ENCODE data around the gene ZNF511.

ZNF511 gene

DNA sequence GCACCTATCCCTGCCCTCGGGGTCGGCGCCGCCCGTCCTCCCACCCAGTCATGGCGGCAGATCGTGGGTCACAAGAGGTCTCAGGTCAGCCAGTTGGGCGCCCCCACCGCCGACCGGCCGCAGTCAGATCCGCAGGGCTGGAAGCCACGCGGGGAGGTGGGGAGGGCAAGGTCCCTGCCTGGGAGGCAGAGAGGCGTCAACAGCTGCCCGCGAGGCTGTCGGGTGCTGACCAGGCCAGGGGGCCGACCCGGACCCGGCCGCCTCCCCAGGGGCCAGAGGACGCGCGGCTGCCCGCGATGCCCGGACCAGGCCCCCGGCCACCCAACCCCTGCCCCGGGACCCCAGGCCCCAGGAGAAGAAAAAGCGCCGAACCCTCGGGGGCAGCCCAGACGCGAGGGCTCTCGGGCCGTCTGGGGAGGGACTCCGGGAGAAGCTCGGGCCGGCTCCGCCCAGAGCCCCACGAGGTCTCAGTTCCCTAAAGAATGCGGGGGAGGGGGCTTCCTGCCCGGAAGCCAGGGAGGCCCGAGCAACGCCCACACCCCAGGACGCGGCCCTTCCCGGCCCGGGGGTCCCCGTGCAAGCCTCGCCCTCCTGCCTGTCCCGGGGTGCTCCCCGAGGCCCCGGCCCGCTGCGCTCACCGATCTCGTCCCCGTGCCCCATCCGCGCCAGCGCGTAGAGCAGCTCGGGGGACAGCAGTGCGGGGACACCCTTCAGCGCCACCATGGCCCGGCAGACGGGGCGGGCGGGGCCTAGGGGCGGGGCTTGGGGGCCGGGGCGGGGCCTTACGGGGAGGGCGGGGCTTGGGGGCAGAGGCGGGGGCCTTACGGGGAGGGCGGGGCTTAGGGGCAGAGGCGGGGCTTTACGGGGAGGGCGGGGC is 48.8 kb downstream of the ZNF511 start, which contains the start of gene FUOM:
Gene FUOM, minus strand, starts transcription at position 735 of the 877 bp plus-strand sequence. Its CDS starts 12 bp downstream, at position 723.
- H3K36me3 ChIP-seq: peaks cover 20% of the 10 kb centered on the region
- H3K4me2 ChIP-seq: peak within 1 kb of the TSS; percentile 99
- H3K9me3 ChIP-seq: no peaks in the 10 kb centered on the region
- H3K27me3 ChIP-seq: no peaks in the 10 kb centered on the region
- peaks cover 42% of the 10 kb centered on the region for H4K20me1 ChIP-seq
- peak within 1 kb of the TSS; percentile 93 for H3K9ac ChIP-seq
- H3K4me3 ChIP-seq: peak within 1 kb of the TSS; percentile 90
- TF ChIP-seq Cebpa-rat (IDR thresholded peaks at IDR 0.05): no peak
- peak within 1 kb of the TSS; percentile 93 for H3K27ac ChIP-seq
- H3K4me1 ChIP-seq: peaks cover 51% of the 10 kb centered on the region

DNA sequence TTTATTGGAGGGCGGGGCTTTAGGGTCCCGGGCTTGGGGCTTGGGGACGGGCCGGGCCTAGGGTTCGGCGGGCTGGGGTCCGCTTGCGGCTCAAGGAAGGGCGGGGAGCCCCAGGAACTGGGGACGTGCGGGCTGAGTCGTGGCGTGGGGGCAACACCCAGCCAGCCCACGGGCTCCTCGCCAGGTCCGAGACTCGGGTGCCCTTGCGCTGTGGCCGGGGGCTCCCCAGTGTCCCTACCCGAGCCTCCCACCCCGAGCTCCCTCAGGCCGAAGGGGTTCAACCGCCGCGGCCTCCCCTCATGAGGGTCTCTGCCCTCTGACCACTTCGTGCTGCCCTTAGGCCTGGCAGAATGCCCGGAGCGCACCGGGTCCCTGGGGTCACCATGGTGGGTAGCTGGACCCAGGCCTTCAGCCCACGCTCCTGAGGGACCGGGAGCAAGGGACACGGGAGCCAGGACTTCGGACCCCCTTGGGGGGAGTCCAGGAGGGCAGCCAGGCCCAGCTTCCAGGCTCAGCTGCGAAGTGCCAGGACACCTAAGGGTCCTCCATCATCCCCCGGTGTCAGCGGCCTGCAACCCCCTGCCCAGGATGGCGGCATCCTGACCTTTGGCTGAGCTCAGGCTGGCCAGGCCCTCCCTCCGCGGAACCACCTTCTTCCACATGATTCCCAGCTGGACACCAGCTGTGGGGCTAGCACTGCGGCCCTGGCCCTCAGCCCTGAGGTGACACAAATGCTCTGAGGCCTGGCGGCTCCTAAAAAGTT is 49.6 kb downstream of the ZNF511 start:
- Histone ChIP-seq H3K4me3 (no peak overlapping the region), H3K4me1 (peaks cover 56% of the 10 kb centered on the region), H3K36me3 (peaks cover 28% of the 10 kb centered on the region), H3K9me3 (no peaks in the 10 kb centered on the region), H3K4me2 (no peak overlapping the region), H4K20me1 (peaks cover 33% of the 10 kb centered on the region), H3K27me3 (no peaks in the 10 kb centered on the region), H3K9ac (no peak overlapping the region), H3K27ac (no peak overlapping the region; the same call in 1 of the 2 replicates)
- TF ChIP-seq Cebpa-rat (IDR thresholded peaks at IDR 0.05): no peak

DNA sequence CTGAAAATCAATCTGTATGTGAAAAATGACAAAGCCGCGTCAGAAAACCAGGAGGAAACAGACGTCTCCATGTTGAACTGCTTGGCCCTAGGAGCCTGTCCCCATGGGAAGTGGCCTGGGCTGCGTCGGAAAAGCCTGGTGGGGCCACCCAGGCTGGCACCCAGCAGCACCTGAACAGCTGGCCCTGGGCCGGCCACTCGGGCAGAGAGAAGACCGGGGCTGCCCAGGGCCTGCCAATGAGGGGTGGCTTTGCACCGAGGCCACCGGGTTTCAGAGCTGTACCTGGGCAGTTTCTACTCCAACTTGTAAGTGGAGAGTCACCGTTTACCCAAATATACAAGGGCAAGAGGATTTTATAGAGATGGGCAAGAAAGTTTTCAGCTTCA is 50.2 kb downstream of the ZNF511 start:
- Histone ChIP-seq H4K20me1 (peaks cover 29% of the 10 kb centered on the region), H3K9ac (no peak overlapping the region), H3K36me3 (peaks cover 33% of the 10 kb centered on the region), H3K4me2 (no peak overlapping the region), H3K4me1 (peaks cover 53% of the 10 kb centered on the region), H3K27ac (no peak overlapping the region), H3K9me3 (no peaks in the 10 kb centered on the region), H3K27me3 (no peaks in the 10 kb centered on the region), H3K4me3 (no peak overlapping the region)
- TF ChIP-seq Cebpa-rat (IDR thresholded peaks at IDR 0.05): no peak

DNA sequence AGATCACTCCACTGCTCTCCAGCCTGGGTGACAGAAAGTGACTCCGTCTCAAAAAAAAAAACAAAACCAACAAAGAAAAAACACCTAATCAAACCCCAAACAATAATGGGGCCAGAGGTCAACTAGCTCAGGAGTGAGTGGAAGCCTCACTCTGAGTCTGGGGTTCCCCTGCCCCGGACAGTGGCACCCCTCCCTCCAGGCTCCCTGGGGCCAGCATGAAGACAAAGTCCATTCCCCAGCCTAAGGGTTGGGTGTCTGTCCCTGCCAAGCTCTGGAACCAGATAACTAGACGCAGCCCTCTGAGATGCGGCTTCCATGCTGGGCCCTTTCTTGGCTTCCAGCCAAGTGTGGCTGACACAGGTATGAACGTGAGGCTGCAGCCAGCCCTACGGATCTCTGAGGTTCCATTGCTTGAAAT is 50.8 kb downstream of the ZNF511 start:
- peaks cover 48% of the 10 kb centered on the region for H3K4me1 ChIP-seq
- no peaks in the 10 kb centered on the region for H3K27me3 ChIP-seq
- no peaks in the 10 kb centered on the region for H3K9me3 ChIP-seq
- H3K4me2 ChIP-seq: no peak overlapping the region
- no peak overlapping the region for H3K9ac ChIP-seq
- H3K4me3 ChIP-seq: no peak overlapping the region
- no peak for TF ChIP-seq Cebpa-rat (IDR thresholded peaks at IDR 0.05)
- no peak overlapping the region for H3K27ac ChIP-seq
- H4K20me1 ChIP-seq: peaks cover 23% of the 10 kb centered on the region
- H3K36me3 ChIP-seq: peaks cover 33% of the 10 kb centered on the region

DNA sequence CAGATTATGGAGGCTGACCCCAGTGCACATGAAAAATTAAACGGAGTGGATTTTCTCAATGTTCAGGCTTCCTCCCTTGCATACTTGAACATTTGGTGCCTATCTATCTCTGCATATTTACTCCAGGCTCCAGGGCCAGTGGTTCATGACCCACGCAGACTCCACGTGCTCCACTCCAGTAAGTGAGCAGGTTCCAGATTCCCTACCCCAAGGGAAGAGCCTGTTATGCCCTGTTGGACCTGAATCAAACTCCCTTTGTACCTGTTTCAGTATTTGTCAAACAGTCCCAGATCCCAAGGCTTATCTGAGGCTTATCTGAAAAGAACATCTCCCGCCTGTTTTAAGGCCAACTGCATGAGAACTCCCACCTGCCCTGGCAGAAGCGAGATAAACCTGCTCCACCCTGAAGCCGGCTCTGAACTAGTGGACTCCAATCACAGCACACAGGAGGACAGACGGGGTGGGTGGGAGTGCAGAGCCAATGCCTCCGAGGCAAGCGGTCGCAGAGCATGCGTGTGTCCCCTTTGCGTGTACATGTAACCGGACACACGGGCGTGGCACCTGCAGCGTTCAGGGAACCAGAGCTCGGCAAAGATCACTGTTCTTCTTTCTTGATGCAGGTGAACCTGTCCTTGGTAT is 51.4 kb downstream of the ZNF511 start:
- TF ChIP-seq Cebpa-rat (IDR thresholded peaks at IDR 0.05): no peak
- Histone ChIP-seq H3K4me1 (peaks cover 42% of the 10 kb centered on the region), H3K9ac (no peak overlapping the region), H4K20me1 (peaks cover 17% of the 10 kb centered on the region), H3K27ac (no peak overlapping the region), H3K27me3 (no peaks in the 10 kb centered on the region), H3K4me3 (no peak overlapping the region), H3K9me3 (no peaks in the 10 kb centered on the region), H3K4me2 (no peak overlapping the region), H3K36me3 (peaks cover 33% of the 10 kb centered on the region)

DNA sequence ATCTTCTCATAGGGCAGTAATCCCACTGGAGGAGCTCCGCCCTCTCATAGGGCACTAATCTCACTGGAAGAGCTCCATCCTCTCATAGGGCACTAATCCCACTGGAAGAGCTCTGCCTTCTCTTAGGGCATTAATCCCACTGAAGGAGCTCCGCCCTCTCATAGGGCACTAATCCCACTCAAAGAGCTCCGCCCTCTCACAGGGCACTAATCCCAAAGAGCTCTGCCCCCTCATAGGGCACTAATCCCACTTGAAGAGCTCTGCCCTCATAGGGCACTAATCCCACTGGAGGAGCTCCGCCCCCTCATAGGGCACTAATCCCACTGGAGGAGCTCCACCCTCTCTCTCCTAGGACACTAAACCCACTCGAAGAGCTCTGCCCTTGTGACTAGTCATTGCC is 52.5 kb downstream of the ZNF511 start:
- Histone ChIP-seq H3K9me3 (no peaks in the 10 kb centered on the region), H3K36me3 (peaks cover 40% of the 10 kb centered on the region), H3K4me1 (peaks cover 31% of the 10 kb centered on the region), H3K4me3 (no peak overlapping the region), H3K27me3 (no peaks in the 10 kb centered on the region), H3K4me2 (peak overlapping the region; percentile 69), H4K20me1 (peaks cover 6% of the 10 kb centered on the region), H3K9ac (no peak overlapping the region; the same call in 1 of the 2 replicates), H3K27ac (peak overlapping the region; percentile 53; the same call in 1 of the 2 replicates)
- no peak for TF ChIP-seq Cebpa-rat (IDR thresholded peaks at IDR 0.05)

DNA sequence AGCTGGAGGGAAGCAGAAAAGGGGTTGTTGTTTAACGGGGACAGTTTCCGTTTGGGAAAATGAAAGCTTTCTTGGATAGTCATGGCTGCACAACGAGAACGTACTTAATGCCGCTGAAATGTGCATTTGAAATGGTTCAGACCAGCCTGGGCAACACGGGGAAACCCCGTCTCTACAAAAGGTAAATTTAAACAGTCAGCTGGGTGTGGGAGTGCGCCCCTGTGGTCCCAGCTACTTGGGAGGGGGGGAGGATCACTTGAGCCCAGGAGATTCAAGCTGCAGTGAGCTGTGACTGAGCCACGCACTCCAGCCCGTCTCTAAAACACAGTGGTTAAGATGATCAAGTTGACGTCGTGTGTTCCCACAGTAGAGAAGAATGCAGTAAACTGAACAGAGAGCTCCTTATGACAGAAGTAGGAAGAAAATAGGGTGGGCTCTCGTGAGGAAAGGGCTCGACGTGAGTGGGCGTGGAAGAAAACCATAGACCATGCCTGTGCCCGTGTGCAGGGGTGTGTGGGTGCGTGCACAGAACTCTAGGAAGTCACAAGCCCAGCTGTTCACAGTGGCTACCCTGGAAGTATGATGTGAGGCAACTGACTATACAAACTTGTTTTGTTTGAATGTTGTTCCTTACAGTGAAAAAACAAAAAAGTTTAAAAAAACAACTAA is 53.2 kb downstream of the ZNF511 start:
- H3K27ac ChIP-seq: peak overlapping the region; percentile 53; the same call in 1 of the 2 replicates
- peak overlapping the region; percentile 69 for H3K4me2 ChIP-seq
- no peak overlapping the region for H3K4me3 ChIP-seq
- H3K9me3 ChIP-seq: no peaks in the 10 kb centered on the region
- peaks cover 24% of the 10 kb centered on the region for H3K4me1 ChIP-seq
- no peak for TF ChIP-seq Cebpa-rat (IDR thresholded peaks at IDR 0.05)
- H3K9ac ChIP-seq: peak overlapping the region; percentile 38; the same call in 1 of the 2 replicates
- no peaks in the 10 kb centered on the region for H3K27me3 ChIP-seq
- no peaks in the 10 kb centered on the region for H4K20me1 ChIP-seq
- H3K36me3 ChIP-seq: peaks cover 47% of the 10 kb centered on the region
